Uterus (tissue), 2 donors: ENCODE results near the gene KBTBD6.

Experiments used
- CTCF ChIP-seq, 4 experiments: fragments of 200-600 bp in 2 of 4; fragments of 450-650 bp in 2 of 4; sonication (generic) in 2 of 4; IDR thresholded peaks; one replicate each; pipeline ENCODE4 v1.5.1; 2016 to 2019; ENCODE audit warnings: antibody characterized with exemption in 4 of 4, mild to moderate bottlenecking in 2 of 4, moderate library complexity in 1 of 4
- POLR2A ChIP-seq, 2 donors: fragments of 450-650 bp; IDR thresholded peaks; one replicate each; pipeline ENCODE4 v1.6.1; 2016; ENCODE audit warnings: antibody characterized with exemption in 2 of 2, mild to moderate bottlenecking in 1 of 2, moderate library complexity in 1 of 2

DNA sequence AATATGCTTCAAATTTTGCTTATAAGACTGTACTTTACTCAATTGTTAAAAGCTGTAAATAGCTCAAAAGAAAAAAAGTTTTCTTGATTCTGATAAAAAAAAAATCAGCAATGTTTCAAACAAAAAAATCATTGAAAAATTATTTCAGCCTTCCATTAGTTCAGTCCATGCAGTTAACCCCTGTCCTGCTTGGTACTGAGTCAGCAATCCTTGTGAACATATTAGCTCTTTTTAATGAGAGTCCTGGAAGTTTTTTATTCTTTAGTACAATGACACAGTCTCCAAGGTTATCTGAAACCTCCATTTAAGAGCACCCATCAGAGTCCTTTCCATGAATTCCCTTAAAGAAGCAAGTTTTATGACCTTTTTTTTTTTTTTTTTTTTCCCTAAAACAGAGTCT lies 21.4 kb upstream of the KBTBD6 start:
- no peak for TF ChIP-seq CTCF (IDR thresholded peaks at IDR 0.05)
- no peak for TF ChIP-seq POLR2A (IDR thresholded peaks at IDR 0.05)
